ENCODE measurements around the gene OSTN.

- TF ChIP-seq CTCF (IDR thresholded peaks at IDR 0.05) (no peak), NRF1 (IDR thresholded peaks at IDR 0.05; ENCODE audit: low read depth, low read length) (no peak), REST (IDR thresholded peaks at IDR 0.05; ENCODE audit: low read depth, low read length) (no peak), EP300 (IDR thresholded peaks at IDR 0.05; ENCODE audit: borderline replicate concordance in 1 of 2, low read depth in 1 of 2, low read length in 1 of 2) (no peak)
These were observed 76.7 kb downstream of the OSTN start for GRCh38 chr3:191275751-191276150.
